Ishikawa (cell line): Measurements from ENCODE around the gene CCDC88A.

Experiments
- CEBPB ChIP-seq: IDR thresholded peaks from 2 replicates; pipeline ENCODE4 v1.6.1; 2012
- CREB1 ChIP-seq: IDR thresholded peaks from 2 replicates; pipeline ENCODE4 v1.6.1; 2012; ENCODE audit warnings: low read depth
- EGR1 ChIP-seq: IDR thresholded peaks from 2 replicates; pipeline ENCODE4 v1.6.1; 2012
- EP300 ChIP-seq: IDR thresholded peaks from 2 replicates; pipeline ENCODE4 v1.6.1; 2012; ENCODE audit warnings: borderline replicate concordance
- FOXM1 ChIP-seq: IDR thresholded peaks from 2 replicates; pipeline ENCODE4 v1.6.1; 2012; ENCODE audit warnings: low read depth, borderline replicate concordance
- NFIC ChIP-seq: IDR thresholded peaks from 2 replicates; pipeline ENCODE4 v1.6.1; 2012
- RAD21 ChIP-seq: IDR thresholded peaks from 2 replicates; pipeline ENCODE4 v1.6.1; 2012; ENCODE audit warnings: low read depth
- TAF1 ChIP-seq: IDR thresholded peaks from 2 replicates; pipeline ENCODE4 v1.6.1; 2012; ENCODE audit warnings: low read depth, mild to moderate bottlenecking
- TCF12 ChIP-seq: IDR thresholded peaks from 2 replicates; pipeline ENCODE4 v1.6.1; 2012; ENCODE audit warnings: low read depth
- TEAD4 ChIP-seq: IDR thresholded peaks from 2 replicates; pipeline ENCODE4 v1.6.1; 2012
- YY1 ChIP-seq: IDR thresholded peaks from 2 replicates; pipeline ENCODE4 v1.6.1; 2012; ENCODE audit warnings: low read depth
- ZBTB7A ChIP-seq: IDR thresholded peaks from 2 replicates; pipeline ENCODE4 v1.6.1; 2012; ENCODE audit warnings: low read depth
- TF ChIP-seq, protein P1 (sequence below): IDR thresholded peaks from 2 replicates; pipeline ENCODE4 v1.6.1; 2012
- TF ChIP-seq, protein P2 (sequence below): IDR thresholded peaks from 2 replicates; pipeline ENCODE4 v1.6.1; 2012; ENCODE audit warnings: low read depth, mild to moderate bottlenecking
- TF ChIP-seq, protein P3 (sequence below): IDR thresholded peaks from 2 replicates; pipeline ENCODE4 v1.6.1; 2012

The CCDC88A gene

DNA sequence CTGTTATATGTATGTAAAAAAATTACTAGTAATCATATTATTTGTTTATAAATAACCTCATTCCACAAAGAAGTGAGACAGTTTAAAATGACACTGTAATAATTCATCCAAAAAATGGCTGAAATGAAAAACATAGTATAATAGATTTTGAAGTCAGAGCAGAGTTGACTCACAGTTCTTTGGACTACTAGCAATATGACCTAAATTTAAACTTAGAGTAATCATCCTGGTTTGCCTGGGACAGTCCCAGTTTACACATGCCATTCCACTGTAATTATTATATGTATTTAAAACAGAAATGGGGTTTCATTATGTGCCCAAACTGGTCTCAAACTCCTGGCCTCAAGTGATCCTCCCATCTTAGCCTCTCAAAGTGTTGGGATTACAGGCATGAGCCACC is 48.3 kb downstream of the CCDC88A start:
- TF ChIP-seq CREB1 (no peak), EGR1 (no peak), ZBTB7A (no peak), CEBPB (no peak), NFIC (no peak), TEAD4 (no peak), TAF1 (no peak), FOXM1 (no peak), EP300 (no peak), RAD21 (no peak), YY1 (no peak), TCF12 (no peak)
- TF ChIP-seq, protein P1, sequence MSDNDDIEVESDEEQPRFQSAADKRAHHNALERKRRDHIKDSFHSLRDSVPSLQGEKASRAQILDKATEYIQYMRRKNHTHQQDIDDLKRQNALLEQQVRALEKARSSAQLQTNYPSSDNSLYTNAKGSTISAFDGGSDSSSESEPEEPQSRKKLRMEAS = no peak
- TF ChIP-seq, protein P2, sequence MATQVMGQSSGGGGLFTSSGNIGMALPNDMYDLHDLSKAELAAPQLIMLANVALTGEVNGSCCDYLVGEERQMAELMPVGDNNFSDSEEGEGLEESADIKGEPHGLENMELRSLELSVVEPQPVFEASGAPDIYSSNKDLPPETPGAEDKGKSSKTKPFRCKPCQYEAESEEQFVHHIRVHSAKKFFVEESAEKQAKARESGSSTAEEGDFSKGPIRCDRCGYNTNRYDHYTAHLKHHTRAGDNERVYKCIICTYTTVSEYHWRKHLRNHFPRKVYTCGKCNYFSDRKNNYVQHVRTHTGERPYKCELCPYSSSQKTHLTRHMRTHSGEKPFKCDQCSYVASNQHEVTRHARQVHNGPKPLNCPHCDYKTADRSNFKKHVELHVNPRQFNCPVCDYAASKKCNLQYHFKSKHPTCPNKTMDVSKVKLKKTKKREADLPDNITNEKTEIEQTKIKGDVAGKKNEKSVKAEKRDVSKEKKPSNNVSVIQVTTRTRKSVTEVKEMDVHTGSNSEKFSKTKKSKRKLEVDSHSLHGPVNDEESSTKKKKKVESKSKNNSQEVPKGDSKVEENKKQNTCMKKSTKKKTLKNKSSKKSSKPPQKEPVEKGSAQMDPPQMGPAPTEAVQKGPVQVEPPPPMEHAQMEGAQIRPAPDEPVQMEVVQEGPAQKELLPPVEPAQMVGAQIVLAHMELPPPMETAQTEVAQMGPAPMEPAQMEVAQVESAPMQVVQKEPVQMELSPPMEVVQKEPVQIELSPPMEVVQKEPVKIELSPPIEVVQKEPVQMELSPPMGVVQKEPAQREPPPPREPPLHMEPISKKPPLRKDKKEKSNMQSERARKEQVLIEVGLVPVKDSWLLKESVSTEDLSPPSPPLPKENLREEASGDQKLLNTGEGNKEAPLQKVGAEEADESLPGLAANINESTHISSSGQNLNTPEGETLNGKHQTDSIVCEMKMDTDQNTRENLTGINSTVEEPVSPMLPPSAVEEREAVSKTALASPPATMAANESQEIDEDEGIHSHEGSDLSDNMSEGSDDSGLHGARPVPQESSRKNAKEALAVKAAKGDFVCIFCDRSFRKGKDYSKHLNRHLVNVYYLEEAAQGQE = no peak
- TF ChIP-seq, protein P3, sequence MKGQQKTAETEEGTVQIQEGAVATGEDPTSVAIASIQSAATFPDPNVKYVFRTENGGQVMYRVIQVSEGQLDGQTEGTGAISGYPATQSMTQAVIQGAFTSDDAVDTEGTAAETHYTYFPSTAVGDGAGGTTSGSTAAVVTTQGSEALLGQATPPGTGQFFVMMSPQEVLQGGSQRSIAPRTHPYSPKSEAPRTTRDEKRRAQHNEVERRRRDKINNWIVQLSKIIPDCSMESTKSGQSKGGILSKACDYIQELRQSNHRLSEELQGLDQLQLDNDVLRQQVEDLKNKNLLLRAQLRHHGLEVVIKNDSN = no peak

DNA sequence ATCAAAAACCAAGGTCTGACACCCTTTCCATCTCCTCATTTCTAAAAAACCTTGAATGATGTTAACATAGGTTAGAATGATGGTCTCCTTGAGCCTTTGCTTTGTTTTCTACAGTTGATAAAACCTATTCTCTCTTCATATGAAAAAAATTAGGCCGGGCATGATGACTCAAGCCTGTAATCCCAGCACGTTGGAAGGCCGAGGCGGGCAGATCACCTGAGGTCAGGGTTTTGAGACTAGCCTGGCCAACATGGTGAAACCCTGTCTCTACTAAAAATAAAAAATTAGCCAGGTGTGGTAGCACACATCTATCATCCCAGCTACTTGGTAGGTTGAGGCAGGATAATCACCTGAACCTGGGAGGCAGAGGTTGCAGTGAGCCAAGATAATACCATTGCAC is 49.4 kb downstream of the CCDC88A start:
- TF ChIP-seq CEBPB = no peak
- TF ChIP-seq, protein P2 = no peak
- TF ChIP-seq, protein P3 = no peak
- no peak for TF ChIP-seq TEAD4
- TF ChIP-seq RAD21 = no peak
- no peak for TF ChIP-seq TAF1
- no peak for TF ChIP-seq TCF12
- TF ChIP-seq, protein P1 = no peak
- TF ChIP-seq CREB1 = no peak
- TF ChIP-seq EGR1 = no peak

DNA sequence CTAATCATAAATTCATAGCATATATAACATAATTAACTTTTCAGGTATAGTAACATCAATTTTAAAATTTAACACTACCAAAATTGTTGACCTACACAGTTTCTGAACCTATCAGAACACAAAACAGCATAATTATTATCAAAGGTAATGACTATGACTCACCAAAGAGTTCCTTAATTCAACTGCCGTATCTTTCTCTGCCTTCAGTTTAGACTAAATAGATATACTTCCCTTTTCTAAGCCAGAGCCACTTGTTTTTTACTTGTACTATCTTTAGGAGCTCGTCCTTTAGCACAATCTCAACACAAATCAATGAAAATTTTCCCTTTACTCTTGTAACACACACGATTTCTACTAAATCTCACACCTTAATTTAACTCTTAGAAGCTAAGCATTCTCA is 54.4 kb downstream of the CCDC88A start:
- no peak for TF ChIP-seq NFIC
- no peak for TF ChIP-seq CEBPB
- TF ChIP-seq, protein P3 = no peak
- TF ChIP-seq ZBTB7A = no peak

DNA sequence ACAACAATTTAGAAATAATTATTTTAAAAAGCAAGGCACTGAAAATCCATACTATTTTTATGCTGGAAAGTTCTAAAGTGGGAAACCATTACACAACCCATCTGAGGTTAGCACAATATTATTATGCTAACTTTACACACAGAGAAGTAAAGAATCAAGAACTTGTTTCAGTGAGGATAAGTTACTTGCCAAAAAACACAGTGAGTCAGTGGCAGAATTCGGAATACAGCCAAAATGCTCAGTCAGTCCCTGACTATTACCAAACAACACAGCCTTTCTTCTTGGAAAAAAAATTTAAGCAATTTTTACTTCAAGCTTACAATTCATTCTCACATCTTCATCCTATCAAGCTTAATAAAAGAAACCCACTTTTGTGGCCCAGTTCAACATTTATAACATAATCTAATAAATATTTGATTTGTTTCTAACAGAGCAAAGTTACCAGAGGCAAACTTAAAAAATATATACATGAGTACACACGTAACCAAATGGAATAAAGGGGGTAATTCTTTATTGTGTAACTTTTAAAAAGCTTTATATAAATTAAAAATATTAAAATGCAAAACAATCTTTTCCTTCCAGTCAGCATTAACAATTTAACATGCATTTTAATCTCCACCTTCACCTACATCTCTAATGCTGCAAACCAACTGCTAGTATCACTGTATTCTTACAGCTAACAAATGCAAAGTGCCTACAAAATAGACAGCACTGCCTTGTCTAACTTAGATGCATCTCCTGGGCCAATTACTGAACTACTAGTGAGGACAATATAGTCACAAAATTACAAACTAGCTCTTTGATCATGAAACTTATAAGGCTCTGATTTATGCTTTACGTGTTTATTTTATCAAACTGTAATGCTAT is 55.2 kb downstream of the CCDC88A start:
- TF ChIP-seq CREB1 = no peak
- TF ChIP-seq, protein P1 = no peak
- no peak for TF ChIP-seq EGR1
- no peak for TF ChIP-seq NFIC
- TF ChIP-seq CEBPB = no peak
- no peak for TF ChIP-seq YY1
- no peak for TF ChIP-seq FOXM1
- TF ChIP-seq, protein P3 = no peak
- TF ChIP-seq, protein P2 = no peak
